NCI-H1694 treated with DMSO at 0.1 percent for 48 hours (cell line): ENCODE results near the gene MEGF6.
"Not testable (repeated sequence)": the region's sequence is repeated elsewhere in the genome, so short reads cannot be mapped to it uniquely, and the experiment has no call there.

Experiments used
- DNase-seq: peaks from one replicate; lab custom pipeline; 2025; lab: John Stamatoyannopoulos, UW

MEGF6 gene

GRCh38 chr1:3627515-3628253 is 16.4 kb upstream of the MEGF6 start:
- no peak for DNase-seq

- DNase-seq, result no peak
These were observed 14.7 kb upstream of the MEGF6 start for GRCh38 chr1:3626025-3626424.

GRCh38 chr1:3625151-3625907 is 14.0 kb upstream of the MEGF6 start:
- DNase-seq, result no peak

GRCh38 chr1:3624200-3625136 is 13.2 kb upstream of the MEGF6 start, which contains the start of gene TPRG1L:
TSS of gene TPRG1L (plus strand) at chr1:3625015. CDS start at chr1:3625073, 58 bp downstream.
- DNase-seq, result peak; percentile 87

GRCh38 chr1:3623441-3624199 is 12.3 kb upstream of the MEGF6 start:
- no peak for DNase-seq

- not testable (repeated sequence) for DNase-seq
These were observed 10.8 kb upstream of the MEGF6 start for GRCh38 chr1:3622102-3622501.

GRCh38 chr1:3621151-3621671 is 9.9 kb upstream of the MEGF6 start:
- not testable (repeated sequence) for DNase-seq

- no peak for DNase-seq
These were observed 9.4 kb upstream of the MEGF6 start for GRCh38 chr1:3620708-3621107.

- DNase-seq, result peak; percentile 69
These were observed 7.8 kb upstream of the MEGF6 start for GRCh38 chr1:3618881-3619671.

GRCh38 chr1:3618531-3618880 is 7.2 kb upstream of the MEGF6 start:
- no peak for DNase-seq

- no peak for DNase-seq
These were observed 6.6 kb upstream of the MEGF6 start for GRCh38 chr1:3617806-3618345.

GRCh38 chr1:3616861-3617260 is 5.6 kb upstream of the MEGF6 start:
- no peak for DNase-seq

GRCh38 chr1:3614755-3615742 is 3.7 kb upstream of the MEGF6 start:
- DNase-seq, result no peak

GRCh38 chr1:3612123-3612522 is 815 bp upstream of the MEGF6 start:
- no peak for DNase-seq

GRCh38 chr1:3610527-3611169 is 660 bp downstream of the MEGF6 start:
- peak; percentile 44 for DNase-seq

GRCh38 chr1:3609769-3610526 is 1.4 kb downstream of the MEGF6 start:
- no peak for DNase-seq

- no peak for DNase-seq
These were observed 2.1 kb downstream of the MEGF6 start for GRCh38 chr1:3609016-3609768.
